ENCODE data around the gene CCL14. TPM values are rescaled to one million over a fixed set of nuclear protein-coding genes. Genes with fewer than 3 reads are reported as not detected.

The CCL14 gene
- total and polyA plus RNA-seq, 10 donors: 72.3 to 1,219 (median 291) TPM

- intact Hi-C loops (cut with DNase I; ENCODE audit: low total_unique reads): no loop called here
- no peak overlapping the region for H3K27ac ChIP-seq
- H3K36me3 ChIP-seq: no peaks in the 10 kb centered on the region
- no peak for DNase-seq
- TF ChIP-seq POLR2AphosphoS5 (IDR thresholded peaks at IDR 0.05) (no peak), POLR2A (IDR thresholded peaks at IDR 0.05) (no peak), CTCF (IDR thresholded peaks at IDR 0.05 in 8 of 11, conservative IDR thresholded peaks at IDR 0.05 in 3 of 11) (no peak)
- H3K9me3 ChIP-seq: no peaks in the 10 kb centered on the region
- H3K4me3 ChIP-seq: no peak overlapping the region
- H3K27me3 ChIP-seq (replicated peaks in 1 of 7): no peaks in the 10 kb centered on the region
- 90 to 95% (median 93%) methylated on average over 5 of the region's 5 CpGs for WGBS, 5 donors
- peaks cover 0 to 2% (median under 1%) of the 10 kb centered on the region in 6 donors for H3K4me1 ChIP-seq
Measured at GRCh38 chr17:35936063-35936462, 50.5 kb downstream of the CCL14 start.

- WGBS, 5 donors: 86 to 94% (median 91%) methylated on average over 10 of the region's 10 CpGs
- no peaks in the 10 kb centered on the region for H3K9me3 ChIP-seq
- TF ChIP-seq POLR2A (IDR thresholded peaks at IDR 0.05) (no peak), CTCF (IDR thresholded peaks at IDR 0.05 in 8 of 11, conservative IDR thresholded peaks at IDR 0.05 in 3 of 11) (no peak), POLR2AphosphoS5 (IDR thresholded peaks at IDR 0.05) (no peak)
- no peaks in the 10 kb centered on the region for H3K36me3 ChIP-seq
- H3K4me1 ChIP-seq: peaks cover 4 to 15% (median 13%) of the 10 kb centered on the region in 6 donors
- no peak overlapping the region for H3K27ac ChIP-seq
- no peak for DNase-seq
- no peak overlapping the region for H3K4me3 ChIP-seq
- intact Hi-C loops (cut with DNase I; ENCODE audit: low total_unique reads): no loop called here
- H3K27me3 ChIP-seq (replicated peaks in 1 of 7): peaks cover 0 to 11% (median 0%) of the 10 kb centered on the region in 7 donors
Measured at GRCh38 chr17:35934760-35935159, 51.8 kb downstream of the CCL14 start.

Other genes starting within 250 kb of the CCL14 start
- gene GAS2L2, start 233.5 kb downstream of the CCL14 start, total RNA-seq: not detected
- gene GAS2L2, start 233.5 kb downstream of the CCL14 start, polyA plus RNA-seq: under 1 TPM; 0.02 to 0.03 (median 0.02) TPM
- not detected for gene C17orf50, start 225.8 kb downstream of the CCL14 start, total RNA-seq
- under 1 TPM in 2 of 3 donors, not detected in 1; 0.15 to 0.42 TPM for gene C17orf50, start 225.8 kb downstream of the CCL14 start, polyA plus RNA-seq
- gene MMP28, start 191.1 kb downstream of the CCL14 start, total RNA-seq: 1 to 10 TPM; 1.5 to 5.9 (median 3.1) TPM
- gene MMP28, start 191.1 kb downstream of the CCL14 start, polyA plus RNA-seq: 1 to 10 TPM; 1.1 to 3.5 (median 1.7) TPM
- 100 to 1,000 TPM in 5 of 7 donors, 10 to 100 TPM in 2; 78.7 to 184 (median 146) TPM for gene TAF15, start 177.2 kb downstream of the CCL14 start, total RNA-seq
- 100 to 1,000 TPM in 1 of 3 donors, 10 to 100 TPM in 2; 55.9 to 113 (median 84.7) TPM for gene TAF15, start 177.2 kb downstream of the CCL14 start, polyA plus RNA-seq
- under 1 TPM; 0.28 to 0.92 (median 0.52) TPM for gene HEATR9, start 117.8 kb downstream of the CCL14 start, total RNA-seq
- gene HEATR9, start 117.8 kb downstream of the CCL14 start, polyA plus RNA-seq: under 1 TPM; 0.05 to 0.32 (median 0.11) TPM
- 10 to 100 TPM; 53.8 to 93.2 (median 83.4) TPM for gene CCL5, start 106.4 kb downstream of the CCL14 start, total RNA-seq
- 10 to 100 TPM; 26.0 to 30.9 (median 29.7) TPM for gene CCL5, start 106.4 kb downstream of the CCL14 start, polyA plus RNA-seq
- under 1 TPM in 2 of 7 donors, not detected in 5; 0.52 to 0.82 TPM for gene RDM1, start 56.0 kb downstream of the CCL14 start, total RNA-seq
- gene RDM1, start 56.0 kb downstream of the CCL14 start, polyA plus RNA-seq: 1 to 10 TPM in 1 of 3 donors, under 1 TPM in 2; 0.48 to 2.3 (median 0.52) TPM
- not detected for gene LYZL6, start 43.0 kb downstream of the CCL14 start, total RNA-seq
- not detected for gene LYZL6, start 43.0 kb downstream of the CCL14 start, polyA plus RNA-seq
- 1 to 10 TPM in 6 of 7 donors, under 1 TPM in 1; 0.32 to 8.4 (median 1.9) TPM for gene CCL16, start 5.2 kb downstream of the CCL14 start, total RNA-seq
- gene CCL16, start 5.2 kb downstream of the CCL14 start, polyA plus RNA-seq: 1 to 10 TPM in 1 of 3 donors, under 1 TPM in 2; 0.27 to 1.7 (median 0.37) TPM
- gene CCL15, start 14.8 kb upstream of the CCL14 start, total RNA-seq: not detected
- gene CCL15, start 14.8 kb upstream of the CCL14 start, polyA plus RNA-seq: under 1 TPM; 0.15 to 0.20 (median 0.19) TPM
- gene CCL23, start 31.2 kb upstream of the CCL14 start, total RNA-seq: 10 to 100 TPM in 4 of 7 donors, 1 to 10 TPM in 3; 7.5 to 40.6 (median 15.5) TPM
- gene CCL23, start 31.2 kb upstream of the CCL14 start, polyA plus RNA-seq: 10 to 100 TPM in 1 of 3 donors, 1 to 10 TPM in 2; 1.6 to 12.7 (median 6.6) TPM
- gene CCL18, start 77.5 kb upstream of the CCL14 start, total RNA-seq: 10 to 100 TPM in 5 of 7 donors, 1 to 10 TPM in 2; 5.2 to 27.8 (median 11.0) TPM
- gene CCL18, start 77.5 kb upstream of the CCL14 start, polyA plus RNA-seq: 100 to 1,000 TPM in 1 of 3 donors, 10 to 100 TPM in 1, 1 to 10 TPM in 1; 9.8 to 109 (median 75.6) TPM
- 10 to 100 TPM; 10.7 to 85.9 (median 23.3) TPM for gene CCL3, start 103.4 kb upstream of the CCL14 start, total RNA-seq
- gene CCL3, start 103.4 kb upstream of the CCL14 start, polyA plus RNA-seq: 10 to 100 TPM; 11.7 to 41.5 (median 17.6) TPM
- 10 to 100 TPM; 23.5 to 81.0 (median 33.8) TPM for gene CCL4, start 117.1 kb upstream of the CCL14 start, total RNA-seq
- gene CCL4, start 117.1 kb upstream of the CCL14 start, polyA plus RNA-seq: 10 to 100 TPM; 10.1 to 32.9 (median 15.8) TPM
- 10 to 100 TPM in 4 of 7 donors, 1 to 10 TPM in 2, not detected in 1; 4.3 to 13.5 (median 11.3) TPM for gene TBC1D3B, start 189.9 kb upstream of the CCL14 start, total RNA-seq
- 1 to 10 TPM; 1.3 to 4.3 (median 3.3) TPM for gene TBC1D3B, start 189.9 kb upstream of the CCL14 start, polyA plus RNA-seq
- 1 to 10 TPM in 5 of 7 donors, under 1 TPM in 1, not detected in 1; 0.51 to 8.2 (median 3.7) TPM for gene CCL3L1, start 210.0 kb upstream of the CCL14 start, total RNA-seq
- gene CCL3L1, start 210.0 kb upstream of the CCL14 start, polyA plus RNA-seq: 1 to 10 TPM in 2 of 3 donors, under 1 TPM in 1; 0.93 to 2.0 (median 1.1) TPM
- 10 to 100 TPM in 3 of 7 donors, 1 to 10 TPM in 3, not detected in 1; 6.4 to 22.2 (median 14.9) TPM for gene CCL4L2, start 224.3 kb upstream of the CCL14 start, total RNA-seq
- gene CCL4L2, start 224.3 kb upstream of the CCL14 start, polyA plus RNA-seq: 1 to 10 TPM; 2.3 to 8.5 (median 3.5) TPM